Measurements from ENCODE around the gene F3. TPM values are rescaled to one million over a fixed set of nuclear protein-coding genes. Genes with fewer than 3 reads are reported as not detected.

F3 gene
- total RNA-seq, 6 experiments from 2014 or later, result 0.79 to 6.8 (median 2.6) TPM

GRCh38 chr1:94544706-94545490 lies 3.3 kb upstream of the F3 start:
- Histone ChIP-seq H3K4me3 (no peak overlapping the region), H3K9me3 (no peaks in the 10 kb centered on the region), H3K27ac (no peak overlapping the region), H3K27me3 (no peaks in the 10 kb centered on the region), H3K4me1 (peaks cover 0 to 13% (median 4%) of the 10 kb centered on the region in 4 donors), H3K36me3 (no peaks in the 10 kb centered on the region)
- WGBS (ENCODE audit: insufficient coverage, low coverage, low lambda C conversion rate, missing lambda C conversion rate), result 74% methylated on average over 4 of the region's 4 CpGs
- intact Hi-C loops (cut with DNase I), result no loop called here
- DNase-seq (no peak), ATAC-seq (no peak)
- TF ChIP-seq POLR2A (IDR thresholded peaks at IDR 0.05) (no peak), CTCF (IDR thresholded peaks at IDR 0.05) (no peak)

- Histone ChIP-seq H3K4me3 (no peak overlapping the region), H3K27me3 (no peaks in the 10 kb centered on the region), H3K4me1 (peaks cover 0 to 13% (median 4%) of the 10 kb centered on the region in 4 donors), H3K36me3 (no peaks in the 10 kb centered on the region), H3K27ac (no peak overlapping the region), H3K9me3 (no peaks in the 10 kb centered on the region)
- ATAC-seq, result no peak
- 35% methylated on average over 4 of the region's 4 CpGs for WGBS (ENCODE audit: insufficient coverage, low coverage, low lambda C conversion rate, missing lambda C conversion rate)
- DNase-seq, result no peak
- TF ChIP-seq POLR2A (IDR thresholded peaks at IDR 0.05) (no peak), CTCF (IDR thresholded peaks at IDR 0.05) (no peak)
- intact Hi-C loops (cut with DNase I), result no loop called here
Observed at GRCh38 chr1:94543893-94544635, 2.5 kb upstream of the F3 start.

GRCh38 chr1:94543001-94543400 lies 1.4 kb upstream of the F3 start:
- Histone ChIP-seq H3K27ac (no peak overlapping the region), H3K36me3 (no peaks in the 10 kb centered on the region), H3K4me3 (peak overlapping the region in 1 of 3 donors; percentile 71), H3K9me3 (no peaks in the 10 kb centered on the region), H3K27me3 (no peaks in the 10 kb centered on the region), H3K4me1 (peaks cover 0 to 13% (median 4%) of the 10 kb centered on the region in 4 donors)
- no peak for ATAC-seq
- 50% methylated on average over 1 of the region's 1 CpG for WGBS (ENCODE audit: insufficient coverage, low coverage, low lambda C conversion rate, missing lambda C conversion rate)
- intact Hi-C loops (cut with DNase I), result no loop called here
- no peak for TF ChIP-seq CTCF (IDR thresholded peaks at IDR 0.05)
- no peak for TF ChIP-seq POLR2A (IDR thresholded peaks at IDR 0.05)
- no peak for DNase-seq

GRCh38 chr1:94542088-94542870 lies 720 bp upstream of the F3 start:
- WGBS (ENCODE audit: insufficient coverage, low coverage, low lambda C conversion rate, missing lambda C conversion rate), result 7% methylated on average over 3 of the region's 26 CpGs
- Histone ChIP-seq H3K9me3 (no peaks in the 10 kb centered on the region), H3K36me3 (no peaks in the 10 kb centered on the region), H3K27ac (peak overlapping the region; percentile 60 to 87 (median 68)), H3K27me3 (no peaks in the 10 kb centered on the region), H3K4me3 (peak overlapping the region; percentile 65 to 81 (median 71)), H3K4me1 (peaks cover 0 to 13% (median 4%) of the 10 kb centered on the region in 4 donors)
- intact Hi-C loops (cut with DNase I), result no loop called here
- peak; percentile 59 to 66 (median 63) for ATAC-seq
- TF ChIP-seq POLR2A (IDR thresholded peaks at IDR 0.05) (no peak), CTCF (IDR thresholded peaks at IDR 0.05) (no peak)
- DNase-seq, result peak; percentile 63 to 78 (median 74)

Data from right lobe of liver (tissue), 6 donors.